Activated naive CD4-positive, alpha-beta T cell treated with anti-CD3 and anti-CD28 coated beads, Interleukin-2, amount 50 U/mL, for 24 hours (primary cell): ENCODE data around the gene LRRIQ1.

ENCODE experiments used
- H3K27ac Mint-ChIP-seq: one replicate; pipeline ENCODE4 v1.8.0; 2021; ENCODE audit warnings: mild to moderate bottlenecking, mixed read lengths
- H3K27me3 Mint-ChIP-seq: one replicate; pipeline ENCODE4 v1.8.0; 2021; ENCODE audit warnings: mixed read lengths
- H3K36me3 Mint-ChIP-seq: one replicate; pipeline ENCODE4 v1.8.0; 2021; ENCODE audit warnings: mixed read lengths
- H3K4me1 Mint-ChIP-seq: one replicate; pipeline ENCODE4 v1.8.0; 2021; ENCODE audit warnings: mixed read lengths
- H3K4me3 Mint-ChIP-seq: one replicate; pipeline ENCODE4 v1.8.0; 2021; ENCODE audit warnings: mild to moderate bottlenecking, mixed read lengths
- H3K9me3 Mint-ChIP-seq: one replicate; pipeline ENCODE4 v1.8.0; 2021; ENCODE audit warnings: mixed read lengths

LRRIQ1 gene

DNA sequence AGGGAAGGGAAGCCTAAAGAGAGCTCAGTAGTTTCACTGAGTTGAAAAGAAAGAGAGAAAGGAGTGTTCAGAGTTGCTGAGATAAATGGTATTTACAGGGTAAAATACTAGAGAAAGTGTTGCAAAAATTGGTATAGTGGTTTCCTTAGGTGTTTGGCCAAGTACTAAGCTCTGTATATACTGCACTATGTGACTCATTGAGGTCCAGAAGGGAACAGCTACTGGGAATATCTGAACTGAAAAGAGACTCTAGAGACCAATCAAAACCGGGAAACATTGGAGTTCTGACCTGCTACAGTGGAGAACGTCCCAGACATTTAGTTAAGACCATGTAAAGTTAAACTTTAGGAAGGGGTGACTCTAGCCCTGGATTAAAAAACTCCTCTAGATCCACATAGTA, 201.2 kb downstream of the LRRIQ1 start:
- Mint-ChIP-seq H3K9me3 (peaks cover 10% of the 10 kb centered on the region), H3K36me3 (no peaks in the 10 kb centered on the region), H3K27me3 (no peaks in the 10 kb centered on the region), H3K27ac (no peak overlapping the region), H3K4me1 (no peaks in the 10 kb centered on the region), H3K4me3 (no peak overlapping the region)

DNA sequence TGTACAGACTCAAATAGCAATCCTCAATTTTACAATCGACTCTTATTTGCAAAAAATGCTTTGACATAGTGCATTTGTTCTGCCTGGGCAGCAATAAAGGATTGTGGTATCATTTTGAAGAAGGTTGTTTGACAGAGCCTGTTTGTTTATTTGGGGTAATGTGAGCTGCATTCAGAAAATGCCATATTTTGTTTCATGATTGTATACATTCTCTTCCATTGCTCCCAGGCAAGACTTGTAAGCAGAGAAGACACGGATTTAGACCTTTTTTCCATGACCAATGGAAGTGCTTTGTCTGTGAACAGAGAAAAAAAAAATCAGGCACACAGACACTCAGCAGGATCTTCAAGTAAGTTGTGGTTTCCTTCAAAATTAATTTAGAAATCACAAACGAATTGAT, 208.4 kb downstream of the LRRIQ1 start:
- Mint-ChIP-seq H3K36me3 (no peaks in the 10 kb centered on the region), H3K4me3 (no peak overlapping the region), H3K27ac (no peak overlapping the region), H3K9me3 (no peaks in the 10 kb centered on the region), H3K27me3 (no peaks in the 10 kb centered on the region), H3K4me1 (no peaks in the 10 kb centered on the region)

DNA sequence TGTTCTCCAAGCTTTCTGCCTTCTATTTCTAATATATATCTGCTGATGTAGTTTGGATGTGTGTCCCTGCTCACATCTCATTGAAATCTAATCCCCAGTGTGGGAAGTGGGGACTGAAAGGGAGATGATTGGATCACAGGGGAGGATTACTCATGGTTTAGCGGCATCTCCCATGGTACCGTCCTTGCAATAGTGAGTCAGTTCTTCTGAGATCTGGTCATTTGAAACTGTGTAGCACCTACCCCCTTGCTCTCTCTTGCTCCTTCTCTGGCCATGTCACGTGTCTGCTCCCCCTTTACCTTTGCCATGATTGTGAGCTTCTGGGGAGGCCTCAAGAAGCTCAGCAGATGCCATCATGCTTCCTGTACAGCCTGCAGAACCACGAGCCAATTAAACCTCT, 217.7 kb downstream of the LRRIQ1 start:
- H3K27ac Mint-ChIP-seq = no peak overlapping the region
- H3K27me3 Mint-ChIP-seq = no peaks in the 10 kb centered on the region
- H3K4me3 Mint-ChIP-seq = no peak overlapping the region
- no peaks in the 10 kb centered on the region for H3K36me3 Mint-ChIP-seq
- H3K4me1 Mint-ChIP-seq = no peaks in the 10 kb centered on the region
- no peaks in the 10 kb centered on the region for H3K9me3 Mint-ChIP-seq

DNA sequence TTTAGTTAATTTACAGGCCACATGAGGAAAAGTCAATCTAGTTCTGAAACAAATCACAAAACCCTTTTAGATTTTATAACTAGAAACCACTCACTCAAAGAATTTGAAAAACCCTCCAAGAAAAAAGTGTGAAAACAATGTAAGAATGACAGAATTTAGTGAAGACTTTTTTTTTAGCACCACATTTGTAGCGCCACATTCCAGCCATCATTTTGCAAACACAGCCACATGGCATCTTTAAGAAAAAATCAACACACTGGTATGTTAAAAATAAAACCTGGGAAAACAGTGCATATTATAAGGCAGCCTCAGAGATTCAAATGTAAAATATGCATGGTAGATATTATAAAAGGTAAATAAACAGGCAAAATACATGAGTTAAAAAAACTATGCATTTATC, 221.5 kb downstream of the LRRIQ1 start:
- no peaks in the 10 kb centered on the region for H3K4me1 Mint-ChIP-seq
- H3K36me3 Mint-ChIP-seq = no peaks in the 10 kb centered on the region
- H3K27me3 Mint-ChIP-seq = no peaks in the 10 kb centered on the region
- H3K27ac Mint-ChIP-seq = no peak overlapping the region
- no peak overlapping the region for H3K4me3 Mint-ChIP-seq
- no peaks in the 10 kb centered on the region for H3K9me3 Mint-ChIP-seq

- Mint-ChIP-seq H3K4me3 (no peak overlapping the region), H3K27me3 (no peaks in the 10 kb centered on the region), H3K4me1 (no peaks in the 10 kb centered on the region), H3K36me3 (no peaks in the 10 kb centered on the region), H3K9me3 (no peaks in the 10 kb centered on the region), H3K27ac (no peak overlapping the region)
Observed at GRCh38 chr12:85260447-85260846, 224.3 kb downstream of the LRRIQ1 start.

GRCh38 chr12:85260896-85261295, 224.7 kb downstream of the LRRIQ1 start:
- H3K36me3 Mint-ChIP-seq = no peaks in the 10 kb centered on the region
- no peaks in the 10 kb centered on the region for H3K9me3 Mint-ChIP-seq
- no peak overlapping the region for H3K4me3 Mint-ChIP-seq
- H3K4me1 Mint-ChIP-seq = no peaks in the 10 kb centered on the region
- H3K27me3 Mint-ChIP-seq = no peaks in the 10 kb centered on the region
- H3K27ac Mint-ChIP-seq = no peak overlapping the region

GRCh38 chr12:85266356-85266755, 230.2 kb downstream of the LRRIQ1 start:
- no peaks in the 10 kb centered on the region for H3K9me3 Mint-ChIP-seq
- no peaks in the 10 kb centered on the region for H3K27me3 Mint-ChIP-seq
- H3K4me3 Mint-ChIP-seq = no peak overlapping the region
- H3K36me3 Mint-ChIP-seq = no peaks in the 10 kb centered on the region
- no peaks in the 10 kb centered on the region for H3K4me1 Mint-ChIP-seq
- no peak overlapping the region for H3K27ac Mint-ChIP-seq

DNA sequence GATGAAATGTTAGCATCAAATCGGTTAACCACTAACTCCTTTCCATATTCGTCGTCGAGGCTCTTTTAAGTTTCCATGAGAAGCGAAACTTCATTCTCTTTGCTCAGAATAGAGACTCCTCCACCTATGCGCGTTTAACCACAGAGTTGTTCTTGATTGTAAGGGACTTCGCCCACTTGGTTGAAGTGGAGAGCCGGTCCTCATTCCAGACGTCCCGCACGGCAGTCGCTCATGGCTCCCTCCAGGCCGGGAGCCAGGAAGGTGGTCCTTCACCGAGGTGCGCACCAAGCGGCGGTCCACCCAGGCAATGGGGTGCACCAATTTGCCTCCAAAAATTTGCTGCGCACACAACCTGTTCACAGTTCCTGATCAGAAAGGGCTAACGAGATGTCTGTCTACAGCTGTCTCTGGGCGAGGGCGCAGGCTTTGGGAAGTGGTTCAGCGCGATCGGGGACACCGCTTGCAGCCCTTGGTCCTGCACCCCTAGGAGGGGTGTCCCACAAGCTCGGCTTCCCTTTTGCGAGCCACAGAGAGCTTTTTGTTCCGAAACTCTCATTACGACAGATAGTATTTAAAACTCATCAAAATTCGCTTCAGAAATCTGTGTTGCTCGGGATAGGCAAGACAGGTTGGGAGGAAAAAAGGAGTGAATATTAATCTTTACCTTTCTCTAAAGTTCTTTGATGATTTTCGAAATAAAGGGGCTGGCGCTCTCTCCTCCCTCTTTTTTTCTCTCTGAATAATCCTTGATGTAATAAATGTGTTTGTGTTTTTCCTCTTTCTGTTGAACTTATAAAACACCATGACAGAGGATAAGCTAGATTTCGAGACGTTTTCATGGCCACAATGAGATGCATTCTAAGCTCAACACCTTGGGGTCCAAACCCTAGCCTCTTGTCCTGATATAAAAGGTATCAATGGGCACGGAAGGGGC, 237.5 kb downstream of the LRRIQ1 start:
- Mint-ChIP-seq H3K4me1 (no peaks in the 10 kb centered on the region), H3K27ac (no peak overlapping the region), H3K4me3 (no peak overlapping the region), H3K9me3 (no peaks in the 10 kb centered on the region), H3K27me3 (peaks cover 25% of the 10 kb centered on the region), H3K36me3 (no peaks in the 10 kb centered on the region)

DNA sequence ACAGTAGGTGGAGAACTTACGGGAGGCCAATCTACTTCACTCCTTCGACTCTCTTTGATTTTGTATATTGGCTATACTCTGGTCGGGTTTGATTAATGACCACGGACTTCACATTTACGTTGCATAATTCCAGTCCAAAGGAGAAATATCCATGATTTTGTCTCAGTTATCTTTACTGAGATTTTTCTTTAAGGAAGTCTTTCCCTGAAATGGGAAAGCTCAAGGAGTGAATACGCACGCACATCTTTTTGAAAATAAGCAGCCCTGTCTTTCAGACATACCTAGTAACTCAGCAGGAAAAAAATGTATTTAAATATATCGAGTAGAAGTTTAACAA, 238.1 kb downstream of the LRRIQ1 start:
- no peak overlapping the region for H3K4me3 Mint-ChIP-seq
- H3K4me1 Mint-ChIP-seq = no peaks in the 10 kb centered on the region
- no peaks in the 10 kb centered on the region for H3K36me3 Mint-ChIP-seq
- H3K27me3 Mint-ChIP-seq = peaks cover 28% of the 10 kb centered on the region
- no peak overlapping the region for H3K27ac Mint-ChIP-seq
- H3K9me3 Mint-ChIP-seq = no peaks in the 10 kb centered on the region

DNA sequence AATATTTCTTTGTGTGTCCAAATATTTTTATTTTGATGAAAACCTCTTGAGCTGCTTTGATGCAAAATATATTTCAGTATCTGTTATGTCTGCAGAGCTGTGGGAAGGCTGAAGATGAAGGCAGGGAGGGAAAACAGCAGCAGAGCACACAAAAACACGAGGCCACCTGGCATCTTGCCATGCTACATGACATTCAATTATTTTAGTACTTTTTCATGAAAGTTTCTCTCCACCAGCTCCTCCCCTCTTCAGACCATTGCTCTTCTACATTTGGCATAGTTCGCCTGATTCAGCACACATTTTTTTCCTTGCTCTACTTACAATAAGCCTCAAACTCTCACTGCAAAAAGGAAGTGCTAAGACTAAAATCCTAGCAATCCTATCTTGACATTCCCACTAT, 239.2 kb downstream of the LRRIQ1 start:
- Mint-ChIP-seq H3K4me3 (no peak overlapping the region), H3K4me1 (no peaks in the 10 kb centered on the region), H3K36me3 (no peaks in the 10 kb centered on the region), H3K9me3 (no peaks in the 10 kb centered on the region), H3K27me3 (peaks cover 34% of the 10 kb centered on the region), H3K27ac (no peak overlapping the region)

GRCh38 chr12:85277191-85277590, 241.0 kb downstream of the LRRIQ1 start:
- no peak overlapping the region for H3K27ac Mint-ChIP-seq
- no peaks in the 10 kb centered on the region for H3K36me3 Mint-ChIP-seq
- H3K9me3 Mint-ChIP-seq = no peaks in the 10 kb centered on the region
- H3K4me1 Mint-ChIP-seq = no peaks in the 10 kb centered on the region
- no peak overlapping the region for H3K4me3 Mint-ChIP-seq
- H3K27me3 Mint-ChIP-seq = peaks cover 45% of the 10 kb centered on the region

- Mint-ChIP-seq H3K9me3 (no peaks in the 10 kb centered on the region), H3K4me1 (no peaks in the 10 kb centered on the region), H3K36me3 (no peaks in the 10 kb centered on the region), H3K4me3 (no peak overlapping the region), H3K27me3 (peaks cover 41% of the 10 kb centered on the region), H3K27ac (no peak overlapping the region)
Observed at GRCh38 chr12:85277900-85278597, 241.9 kb downstream of the LRRIQ1 start.

GRCh38 chr12:85278598-85279448, 242.7 kb downstream of the LRRIQ1 start:
- H3K4me3 Mint-ChIP-seq = no peak overlapping the region
- H3K9me3 Mint-ChIP-seq = no peaks in the 10 kb centered on the region

GRCh38 chr12:85279449-85280164, 243.5 kb downstream of the LRRIQ1 start:
- H3K27ac Mint-ChIP-seq = no peak overlapping the region
- H3K36me3 Mint-ChIP-seq = no peaks in the 10 kb centered on the region
- peaks cover 38% of the 10 kb centered on the region for H3K27me3 Mint-ChIP-seq
- H3K4me1 Mint-ChIP-seq = no peaks in the 10 kb centered on the region
- no peak overlapping the region for H3K4me3 Mint-ChIP-seq
- H3K9me3 Mint-ChIP-seq = no peaks in the 10 kb centered on the region

More at GRCh38 chr12:85278598-85279448, 242.7 kb downstream of the LRRIQ1 start:
- no peaks in the 10 kb centered on the region for H3K4me1 Mint-ChIP-seq
- H3K36me3 Mint-ChIP-seq = no peaks in the 10 kb centered on the region
- H3K27me3 Mint-ChIP-seq = peaks cover 44% of the 10 kb centered on the region
- no peak overlapping the region for H3K27ac Mint-ChIP-seq
